Endometrial microvascular endothelial cells (primary cell): ENCODE results near the gene DPYSL3. TPM values are rescaled to one million over a fixed set of nuclear protein-coding genes. Genes with fewer than 3 reads are reported as not detected.

Experiments used
- in situ Hi-C: cut with HindIII; loops from 2 replicates; pipeline ENCODE4 v1.10.0; 2017; ENCODE audit warnings: low sequenced_read_pairs, low pct_unique_long_range_greater_than_20kb; ENCODE audit errors: inconsistent ontology term
- total RNA-seq: library from RNA; depleted of rRNA; stranded (reverse); fragments of >200 nt; gene quantifications from one replicate; pipeline ENCODE4 v1.2.3, GENCODE V29; 2015; ENCODE audit errors: inconsistent ontology term

DPYSL3 gene
- total RNA-seq, 1 donor from 2014 or later: 67.1 TPM

DNA sequence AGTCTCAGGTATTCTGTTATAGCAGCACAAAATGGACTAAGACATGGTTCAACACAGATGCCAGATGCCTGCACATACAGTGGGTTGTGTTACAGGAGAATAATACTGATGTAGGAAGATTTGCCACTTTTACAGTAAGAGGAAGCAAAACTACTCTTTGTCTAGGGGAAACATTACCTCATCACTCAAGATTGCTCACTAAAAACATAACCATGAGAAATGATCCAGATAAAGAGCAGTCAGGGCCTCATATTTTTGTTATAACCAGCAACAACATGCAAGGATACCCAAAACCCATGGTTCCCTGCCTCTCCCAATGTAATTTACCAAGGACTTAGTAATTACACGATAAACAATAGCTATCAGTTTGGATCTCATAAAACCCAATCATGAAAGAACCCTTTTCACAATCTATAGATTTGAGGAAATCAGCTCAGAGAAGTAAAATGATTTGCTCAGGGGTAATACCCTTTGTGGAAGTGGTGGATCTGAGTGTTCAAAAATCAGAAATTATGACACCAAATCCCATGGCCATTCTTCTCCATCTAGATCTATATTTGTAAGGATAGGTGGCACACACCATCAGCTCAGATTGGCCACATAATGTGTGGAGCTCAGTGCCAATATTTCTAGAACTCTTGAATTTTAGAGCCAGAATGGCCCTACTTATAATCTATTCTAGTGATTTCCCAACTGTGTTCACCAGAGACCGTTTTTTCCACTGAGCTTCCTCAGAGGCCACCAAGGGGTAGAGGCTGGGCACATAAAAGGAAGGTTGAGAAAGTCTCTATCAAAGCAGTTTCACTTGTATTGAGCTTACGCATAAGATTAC lies 27.8 kb downstream of the DPYSL3 start:
- in situ Hi-C loops: no loop called here

DNA sequence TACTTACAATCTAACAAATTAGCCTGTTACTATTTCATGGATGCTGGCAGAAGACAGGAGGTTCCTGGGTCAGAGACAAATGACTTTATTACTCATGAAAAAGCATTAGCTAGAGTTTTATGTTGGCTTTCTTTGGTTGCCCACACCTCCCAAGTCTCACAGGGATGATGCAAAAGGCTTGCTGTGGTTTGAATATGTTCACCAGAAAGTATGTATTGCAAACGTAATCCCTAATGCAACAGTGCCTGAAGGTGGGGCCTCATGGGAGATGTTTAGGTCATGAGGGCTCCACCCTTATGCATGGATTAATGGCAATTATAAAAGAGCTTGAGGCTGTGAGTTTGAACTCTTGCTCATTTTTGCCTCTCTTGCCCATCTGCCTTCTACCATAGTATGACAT lies 28.5 kb downstream of the DPYSL3 start:
- in situ Hi-C loops: no loop called here

DNA sequence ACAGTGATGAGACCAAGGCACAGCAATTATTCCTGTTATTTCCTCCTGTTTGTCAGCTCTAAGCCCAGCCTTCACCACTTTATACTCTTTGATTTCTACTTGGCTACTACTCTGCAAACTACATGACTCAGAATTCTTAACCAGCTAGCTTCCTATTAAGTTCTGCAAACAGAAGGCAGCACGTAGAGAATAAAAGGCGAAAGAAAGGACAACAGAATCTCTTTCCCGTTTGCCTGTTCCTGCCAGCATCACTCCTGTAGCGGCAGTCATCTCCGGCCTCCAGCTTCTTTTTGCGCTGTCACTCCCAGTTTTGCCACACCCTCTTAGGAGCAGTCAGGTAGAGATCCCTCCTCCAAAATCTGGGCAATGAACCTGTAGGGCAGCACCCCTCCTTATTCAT lies 29.9 kb downstream of the DPYSL3 start:
- in situ Hi-C loops: no loop called here

DNA sequence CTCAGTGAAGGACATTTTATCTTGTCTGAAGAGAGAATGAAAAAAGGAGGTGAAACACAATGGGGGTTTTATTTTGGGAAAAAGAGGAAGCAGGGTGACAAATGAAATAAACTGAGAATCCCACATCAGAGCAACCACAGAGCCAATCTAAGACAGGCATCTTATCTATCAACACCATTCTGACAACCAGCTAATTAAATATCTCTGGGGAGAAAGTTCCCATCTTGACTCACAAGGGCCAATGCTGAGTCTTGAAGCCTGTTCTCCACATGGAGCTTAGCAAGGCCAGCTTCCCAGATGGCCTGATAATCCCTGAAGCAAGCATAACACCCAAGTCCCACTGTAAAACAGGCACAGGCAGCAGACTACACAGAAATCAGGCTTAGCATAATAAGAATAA lies 30.4 kb downstream of the DPYSL3 start:
- in situ Hi-C loops: no loop called here

DNA sequence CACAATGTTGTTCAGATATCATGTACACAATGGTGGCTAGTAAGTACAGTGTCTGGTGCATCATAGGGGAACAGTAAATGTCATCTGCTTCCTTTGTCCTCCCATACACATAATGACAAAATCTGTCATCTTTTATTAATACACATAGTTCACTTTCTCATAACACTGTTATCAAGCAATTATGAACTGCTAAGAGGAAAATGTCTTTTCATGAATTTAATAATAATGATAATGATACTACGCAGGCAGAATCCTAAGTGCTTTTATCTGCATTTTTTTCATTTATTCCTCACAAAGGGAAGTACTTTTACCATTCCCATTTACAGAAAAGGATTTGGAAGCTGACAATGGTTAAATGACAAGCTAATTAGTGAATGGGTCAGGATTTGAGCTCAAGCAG lies 35.7 kb downstream of the DPYSL3 start:
- in situ Hi-C loops: no loop called here

DNA sequence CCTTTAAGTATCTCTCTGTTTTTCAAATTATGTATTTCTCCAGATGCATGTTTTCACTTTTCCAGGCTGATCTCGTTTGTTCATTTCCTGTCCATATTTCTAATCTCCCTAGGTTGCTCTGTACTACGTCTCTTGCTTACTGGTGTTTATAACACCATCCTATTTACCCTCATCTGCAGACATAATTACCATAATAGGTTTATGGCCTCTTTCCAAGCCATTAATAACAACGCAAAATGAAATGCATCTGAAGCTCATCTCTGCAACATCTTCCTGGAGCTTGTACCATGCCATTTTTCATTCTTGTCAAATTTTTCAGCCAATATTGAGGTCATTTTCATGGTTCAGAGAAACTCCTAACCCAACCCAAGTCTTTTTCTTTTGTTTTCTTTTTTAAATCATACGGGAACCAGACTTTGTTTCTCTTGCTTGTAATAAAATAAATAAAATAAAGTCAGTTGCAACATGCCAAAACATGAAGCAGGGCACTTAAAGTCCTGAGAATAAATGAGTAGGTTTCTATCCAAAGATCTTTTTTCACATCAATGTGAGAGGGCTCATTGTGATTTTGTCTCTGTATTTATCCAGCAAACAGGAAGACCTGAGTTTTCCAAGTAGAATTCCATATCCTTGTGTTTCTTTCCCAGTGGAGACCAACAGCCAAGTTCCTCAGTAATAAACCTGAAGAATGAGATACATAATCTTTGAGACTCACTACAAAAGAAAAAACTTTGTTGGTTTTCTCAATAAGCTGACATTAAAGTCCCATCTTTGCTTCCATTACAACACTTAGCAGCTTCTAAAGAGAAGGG lies 37.0 kb downstream of the DPYSL3 start:
- in situ Hi-C loops: no loop called here

DNA sequence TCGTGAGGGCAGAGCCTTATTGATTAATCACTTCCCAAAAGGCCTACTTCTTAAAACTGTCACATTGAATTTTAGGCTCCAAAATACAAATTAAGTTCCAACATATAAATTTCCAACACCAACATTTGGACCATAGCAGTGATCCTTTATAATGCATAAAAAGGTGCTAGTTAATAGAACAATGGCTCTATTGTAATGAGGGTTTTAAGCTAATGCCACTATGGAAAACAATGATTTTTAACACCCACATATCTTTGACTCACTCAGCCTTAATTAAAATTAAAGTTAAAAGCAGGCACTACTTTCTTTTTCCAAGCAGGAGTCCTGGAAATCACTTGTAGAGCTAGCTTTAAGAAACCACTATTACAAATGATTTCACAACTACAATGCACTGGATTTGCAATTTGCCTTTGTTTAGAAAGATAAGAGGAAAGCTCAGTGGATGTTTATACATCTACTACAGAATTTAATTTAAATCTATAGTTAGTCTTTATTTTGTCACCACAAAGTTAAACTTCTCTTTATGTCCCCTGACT lies 41.8 kb downstream of the DPYSL3 start:
- in situ Hi-C loops: no loop called here

DNA sequence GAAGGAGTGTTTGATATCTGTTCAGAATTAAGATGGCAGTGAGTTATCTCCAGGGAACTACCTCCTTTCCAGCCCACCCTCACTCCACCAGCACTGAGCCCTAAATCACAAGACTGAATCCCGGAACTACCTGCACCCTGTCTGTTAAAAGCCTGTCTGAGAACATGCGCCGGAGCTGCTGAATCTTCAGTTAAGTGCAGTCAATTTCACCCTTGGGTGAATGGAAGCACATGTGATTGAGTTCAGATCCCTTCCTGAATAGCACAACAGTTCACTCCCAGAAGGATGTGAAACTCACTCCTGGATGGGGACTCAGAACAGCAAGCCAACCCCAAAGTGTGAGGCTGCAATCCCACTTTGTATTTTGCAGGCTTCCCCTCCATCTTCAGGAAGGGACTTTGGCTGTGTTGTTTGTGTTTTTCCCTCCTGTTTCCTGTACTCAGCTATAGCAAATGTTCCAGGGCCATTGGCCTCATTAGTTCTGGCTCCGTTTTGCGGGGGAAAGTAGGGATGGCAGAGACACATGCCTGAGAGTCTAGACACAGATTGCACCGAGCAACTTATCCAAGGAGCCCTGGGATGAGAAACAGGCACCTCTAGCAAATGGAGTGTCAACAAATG lies 43.4 kb downstream of the DPYSL3 start:
- in situ Hi-C loops: no loop called here

DNA sequence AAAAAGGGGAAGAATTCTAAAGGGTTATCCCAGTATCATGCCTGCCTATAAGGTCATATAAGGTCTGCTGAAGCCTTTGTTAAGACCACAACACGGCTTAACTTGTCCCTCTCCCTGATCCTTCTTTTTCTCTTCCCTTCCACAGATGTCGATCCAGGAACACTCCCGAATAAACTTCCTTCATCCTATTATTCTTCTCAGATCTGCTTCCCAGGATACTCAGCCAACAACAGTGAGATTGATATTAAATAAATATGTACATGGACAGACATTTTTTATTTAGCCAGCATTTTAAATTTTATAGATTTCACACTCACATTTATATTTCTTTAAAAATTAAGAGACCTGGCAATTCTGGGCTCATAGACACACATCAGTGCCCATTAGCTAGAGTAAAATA lies 44.1 kb downstream of the DPYSL3 start:
- in situ Hi-C loops: no loop called here

DNA sequence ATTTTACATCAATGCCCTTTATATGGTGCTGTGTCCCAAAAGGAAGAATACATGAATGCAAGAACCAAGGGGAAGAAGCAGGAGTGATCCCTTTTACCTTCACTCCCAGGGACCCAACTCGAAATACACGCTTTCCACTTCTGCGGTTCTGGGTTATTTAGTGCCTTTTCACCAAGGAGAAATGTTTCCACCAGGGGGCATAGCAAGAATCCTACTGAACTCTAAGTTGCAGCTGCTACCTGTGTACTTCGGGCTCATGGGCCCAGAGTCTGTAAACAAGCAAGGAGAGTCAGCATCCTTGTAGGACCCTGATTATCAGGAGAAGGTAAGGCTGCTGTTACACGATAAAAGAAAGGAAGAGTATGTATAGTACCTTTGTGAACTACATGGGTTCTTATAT lies 45.7 kb downstream of the DPYSL3 start:
- in situ Hi-C loops: no loop called here

DNA sequence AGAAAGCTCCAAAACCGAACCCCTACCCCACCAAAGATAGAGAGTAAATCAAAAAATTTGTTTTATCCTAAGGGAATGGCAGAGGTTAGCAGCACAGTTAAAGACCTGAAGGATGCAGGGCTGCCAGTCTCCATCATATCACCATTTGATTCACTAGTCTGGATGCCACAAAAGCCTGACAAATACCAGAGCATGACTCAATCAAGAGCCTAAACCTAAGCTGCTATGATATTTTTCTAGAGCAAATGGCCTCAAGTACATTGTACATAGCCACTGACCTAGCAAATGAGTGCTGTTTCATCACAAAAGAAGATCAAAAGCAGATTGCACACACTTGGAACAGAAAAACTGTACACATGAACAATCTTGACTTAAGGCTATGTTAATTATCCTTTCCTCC lies 48.0 kb downstream of the DPYSL3 start:
- in situ Hi-C loops: no loop called here

DNA sequence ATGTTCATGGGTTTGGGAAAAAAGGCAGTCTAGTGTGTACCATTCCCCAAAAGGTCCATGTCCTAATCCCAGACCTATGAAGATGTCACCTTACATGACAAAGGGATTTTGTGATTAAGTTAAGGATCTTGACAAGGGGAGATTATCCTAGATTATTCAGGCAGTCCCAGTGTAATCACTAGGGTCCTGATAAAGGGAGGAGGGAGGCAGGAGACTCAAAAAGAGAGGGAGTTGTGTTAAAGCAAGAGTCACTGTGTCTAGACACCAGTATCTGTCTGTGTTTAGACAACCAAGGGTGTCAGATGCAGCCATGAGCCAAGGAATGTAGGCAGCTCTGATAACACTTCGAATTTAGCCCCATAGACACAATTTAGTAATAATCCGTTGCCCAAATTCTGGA lies 49.5 kb downstream of the DPYSL3 start:
- in situ Hi-C loops: no loop called here

DNA sequence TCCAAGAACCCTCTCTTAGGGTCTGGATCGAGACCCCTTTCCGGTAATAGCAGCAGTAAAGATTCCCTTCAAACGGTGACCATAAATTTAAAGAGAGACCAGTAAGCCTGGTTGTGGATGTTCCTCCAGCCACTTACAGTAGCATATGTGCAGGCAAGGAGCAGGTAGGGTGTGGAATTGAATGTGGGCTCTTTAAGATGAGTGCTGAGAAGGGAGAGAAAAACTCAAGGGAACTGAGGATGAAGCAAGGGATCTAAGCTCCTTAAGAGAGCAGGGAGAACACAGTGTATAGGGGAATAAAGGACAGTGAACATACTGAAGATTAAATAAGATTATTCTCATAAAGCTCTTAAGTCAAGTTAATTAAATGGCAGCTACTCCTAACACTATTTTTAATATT lies 51.3 kb downstream of the DPYSL3 start:
- in situ Hi-C loops: no loop called here

DNA sequence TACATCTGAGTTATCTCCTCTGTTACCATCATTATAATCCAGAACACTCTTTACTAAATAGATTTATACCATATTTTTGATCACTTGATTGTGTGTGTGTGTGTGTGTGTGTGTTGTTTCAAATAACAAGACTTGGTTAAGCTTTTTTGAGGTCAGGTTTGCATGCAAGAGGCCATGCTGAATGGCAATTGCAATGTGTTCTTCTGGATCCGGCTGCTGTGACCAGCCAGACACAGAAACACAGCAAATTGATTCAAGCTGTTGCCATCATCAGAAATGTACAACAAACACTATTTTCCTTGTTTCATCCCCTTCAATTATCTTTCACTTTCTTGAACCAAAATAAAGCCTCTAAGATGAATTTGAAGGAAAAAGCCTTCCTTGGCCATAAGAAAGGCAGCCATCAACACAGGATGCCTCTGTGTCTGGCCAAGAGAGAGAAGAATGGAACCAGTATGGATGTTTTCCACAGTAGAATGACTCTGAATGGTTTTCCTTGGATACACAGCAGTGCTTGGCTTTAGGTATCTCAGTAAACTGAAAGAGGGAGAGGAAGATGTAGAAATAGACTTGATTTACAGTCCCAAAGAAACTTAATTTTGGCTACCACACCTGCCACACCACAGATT lies 53.9 kb downstream of the DPYSL3 start:
- in situ Hi-C loops: no loop called here

DNA sequence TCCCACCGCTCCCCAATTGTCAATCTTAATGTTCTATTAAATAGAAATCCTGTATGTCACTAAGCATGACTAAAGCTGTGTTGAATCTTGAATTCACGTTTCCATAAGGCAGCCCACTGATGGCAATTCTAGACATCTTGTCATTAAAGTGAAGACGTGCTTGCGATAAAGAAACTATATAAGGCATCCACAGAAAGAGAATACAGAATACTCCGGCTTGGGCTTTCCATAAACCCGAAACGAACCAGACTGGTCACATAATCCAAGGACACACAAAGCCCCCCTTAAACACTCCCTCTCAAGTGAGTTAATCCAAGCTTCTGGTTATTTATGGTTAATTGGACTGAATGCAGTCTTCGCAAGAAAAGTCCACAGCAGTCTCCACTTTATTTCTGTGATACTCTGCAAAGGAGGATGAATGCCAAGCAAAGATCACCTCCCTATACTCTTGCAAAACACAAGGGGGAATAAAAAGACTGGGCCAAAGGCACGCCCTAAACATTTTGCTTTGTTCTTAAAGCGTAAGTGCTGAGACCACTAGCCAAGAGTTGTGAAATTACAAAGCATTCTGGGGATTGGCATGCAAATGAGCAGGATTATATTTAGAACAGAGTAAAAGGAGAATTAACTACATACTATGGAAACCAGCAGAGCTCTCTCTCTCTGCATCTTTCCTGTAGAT lies 54.7 kb downstream of the DPYSL3 start:
- in situ Hi-C loops: no loop called here

DNA sequence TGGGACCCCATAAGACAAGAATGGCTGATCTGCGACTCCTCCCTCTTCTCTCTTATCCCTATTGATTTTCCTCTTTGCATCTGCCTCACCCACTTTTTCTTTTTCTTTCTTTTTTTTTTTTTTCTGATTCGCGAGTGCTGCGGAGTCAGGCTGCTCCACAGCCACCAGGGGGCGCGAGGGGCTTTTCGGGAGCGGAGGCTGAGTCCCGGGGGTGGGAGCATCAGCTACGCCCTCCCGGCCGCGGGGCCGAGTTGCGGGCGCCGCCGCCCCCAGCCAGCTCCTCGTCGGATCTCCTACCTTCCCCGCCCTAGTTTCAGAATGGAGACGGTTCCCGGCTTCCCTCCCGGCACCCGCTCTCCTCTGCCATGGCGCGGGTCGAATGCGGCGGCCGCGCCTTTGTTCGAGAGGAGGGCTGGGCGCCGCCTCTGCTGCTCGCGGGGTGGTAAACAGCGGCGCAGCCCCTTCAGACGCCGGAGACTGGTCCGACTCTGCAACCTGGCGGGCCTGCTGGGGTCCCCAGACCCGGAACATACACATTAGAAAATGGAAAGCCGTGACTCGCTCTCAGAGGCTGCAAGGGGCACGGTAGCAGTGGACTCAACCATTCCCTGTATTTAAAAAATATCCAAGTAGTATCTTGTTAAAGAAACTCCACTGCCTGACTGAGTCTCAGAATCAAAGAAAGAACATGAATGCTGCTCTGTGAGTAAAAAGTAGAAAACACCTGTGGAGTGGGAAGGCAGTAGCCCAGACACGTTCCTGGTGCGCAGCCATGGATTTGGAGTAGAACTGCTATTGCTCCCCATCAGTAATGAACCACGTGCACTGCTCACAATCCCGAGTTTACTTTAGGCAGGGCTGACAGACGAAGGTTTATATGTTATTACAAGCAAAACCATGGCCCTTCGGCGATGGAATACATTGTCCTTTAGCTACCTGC lies 55.7 kb downstream of the DPYSL3 start:
- in situ Hi-C loops: no loop called here

DNA sequence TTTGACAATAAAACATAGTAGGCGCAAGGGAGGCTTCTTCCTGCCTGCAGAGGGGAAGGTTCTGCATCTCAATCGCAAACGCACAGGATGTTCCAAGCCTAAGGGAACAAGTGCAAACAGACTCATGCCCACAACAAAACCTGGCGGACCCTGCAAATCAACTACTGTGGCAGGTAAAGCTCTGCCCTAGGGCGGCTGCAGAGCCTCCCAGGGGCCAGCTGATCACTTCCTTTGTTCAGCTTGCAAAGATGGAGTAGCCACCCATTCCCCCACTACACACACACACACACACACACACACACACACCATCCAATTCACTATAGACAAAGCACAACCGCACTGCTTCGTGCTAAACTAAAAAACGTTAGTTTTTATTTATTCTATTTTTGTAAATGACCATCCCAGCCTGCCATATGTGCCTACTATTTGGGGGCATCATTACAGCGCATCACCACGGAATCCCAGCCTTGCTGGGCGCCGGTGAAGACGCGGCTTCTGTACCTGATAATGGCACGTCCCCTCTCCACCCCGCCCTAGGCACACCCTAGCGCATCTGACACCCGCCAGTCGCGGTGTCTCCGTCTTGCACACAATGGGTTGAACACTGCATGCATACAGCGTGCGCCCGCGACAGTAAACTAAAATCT lies 57.6 kb downstream of the DPYSL3 start:
- in situ Hi-C loops: no loop called here
